Caco-2 (cell line): ENCODE measurements around the gene SYPL1. TPM values are rescaled to one million over a fixed set of nuclear protein-coding genes. Genes with fewer than 3 reads are reported as not detected.

Source experiments
- BruUV-seq: library from RNA; stranded (reverse); fragments of 400-500 nt; replicated peaks from 2 replicates; lab custom pipeline; 2021; lab: Mats Ljungman, UMichigan
- CTCF ChIA-PET: fragments of 300-600 bp; sonication (Branson Sonifier 250); formaldehyde crosslinking; loops from one replicate; lab custom pipeline; 2022; ENCODE audit warnings: antibody characterized with exemption; lab: Charles Lee
- POLR2A ChIA-PET: fragments of 300-600 bp; sonication (Branson Sonifier 250); formaldehyde crosslinking; loops from one replicate; lab custom pipeline; 2022; ENCODE audit warnings: antibody characterized with exemption; lab: Charles Lee
- DNase-seq, 2 experiments: peaks; one replicate each; pipeline versions ENCODE4 v3.0.0 to v3.0.0-alpha.2; 2020 to 2022
- H3K27me3 ChIP-seq: replicated peaks from 2 replicates; pipeline ENCODE4 v1.6.0; 2011; ENCODE audit warnings: low read length; ENCODE audit not compliant: control insufficient read depth, insufficient read depth
- H3K36me3 ChIP-seq: 2 replicates; pipeline ENCODE4 v1.5.1; 2011; ENCODE audit warnings: low read length; ENCODE audit not compliant: control insufficient read depth, insufficient read depth
- H3K4me1 ChIP-seq: fragments of 250-450 bp; sonication (Bioruptor Pico); 2 replicates; pipeline ENCODE4 v1.5.1; 2020; ENCODE audit warnings: mild to moderate bottlenecking
- H3K4me3 ChIP-seq: 2 replicates; pipeline ENCODE4 v1.5.1; 2011; ENCODE audit warnings: low read depth, mild to moderate bottlenecking, control low read depth, low read length
- H3K9me3 ChIP-seq: fragments of 250-450 bp; sonication (Bioruptor Pico); 2 replicates; pipeline ENCODE4 v1.5.1; 2020; ENCODE audit warnings: mild to moderate bottlenecking, moderate library complexity
- H3K27ac Mint-ChIP-seq: one replicate; pipeline ENCODE4 v1.8.0; 2022; ENCODE audit warnings: mixed read lengths; ENCODE audit not compliant: unreplicated experiment
- H3K27me3 Mint-ChIP-seq: one replicate; pipeline ENCODE4 v1.8.0; 2022; ENCODE audit warnings: mixed read lengths; ENCODE audit not compliant: insufficient read depth, unreplicated experiment
- H3K36me3 Mint-ChIP-seq: one replicate; pipeline ENCODE4 v1.8.0; 2022; ENCODE audit warnings: mild to moderate bottlenecking, mixed read lengths; ENCODE audit not compliant: insufficient read depth, unreplicated experiment
- H3K4me1 Mint-ChIP-seq: one replicate; pipeline ENCODE4 v1.8.0; 2022; ENCODE audit warnings: low read depth, mixed read lengths; ENCODE audit not compliant: unreplicated experiment
- H3K4me3 Mint-ChIP-seq: one replicate; pipeline ENCODE4 v1.8.0; 2022; ENCODE audit warnings: mild to moderate bottlenecking, moderate library complexity, mixed read lengths; ENCODE audit not compliant: unreplicated experiment
- H3K9me3 Mint-ChIP-seq: one replicate; pipeline ENCODE4 v1.8.0; 2022; ENCODE audit warnings: mixed read lengths; ENCODE audit not compliant: unreplicated experiment
- CTCF ChIP-seq, 2 experiments: fragments of 200-600 bp in 1 of 2; IDR thresholded peaks; 1 replicate in 1 of 2; 2 replicates in 1 of 2; pipeline versions ENCODE4 v1.5.1 to v1.8.0; 2011 to 2022; ENCODE audit warnings: antibody characterized with exemption in 1 of 2, control low read depth in 1 of 2, inconsistent platforms in 1 of 2, low read depth in 1 of 2, low read length in 1 of 2, mild to moderate bottlenecking in 1 of 2, moderate library complexity in 1 of 2; ENCODE audit not compliant: insufficient read depth in 1 of 2, severe bottlenecking in 1 of 2, unreplicated experiment in 1 of 2
- intact Hi-C: fragments of 100-400 bp; cut with micrococcal nuclease; formaldehyde crosslinking; loops from one replicate; pipeline ENCODE4 v1.10.0; 2022; ENCODE audit not compliant: unreplicated experiment
- total RNA-seq: library from RNA; stranded (reverse); gene quantifications from 2 replicates; pipeline ENCODE4 v1.2.3, GENCODE V29; 2022

Gene SYPL1
- total RNA-seq, 1 experiment from 2014 or later = 81.0 TPM

GRCh38 chr7:106143711-106144337, 31.7 kb upstream of the SYPL1 start:
- Histone ChIP-seq H3K36me3 (no peaks in the 10 kb centered on the region), H3K27me3 (no peaks in the 10 kb centered on the region), H3K9me3 (no peaks in the 10 kb centered on the region), H3K4me3 (no peak overlapping the region), H3K4me1 (no peaks in the 10 kb centered on the region)
- BruUV-seq = no TSS peak
- Mint-ChIP-seq H3K9me3 (no peaks in the 10 kb centered on the region), H3K4me1 (no peaks in the 10 kb centered on the region), H3K27ac (no peak overlapping the region), H3K4me3 (no peak overlapping the region), H3K36me3 (no peaks in the 10 kb centered on the region), H3K27me3 (peaks cover 2% of the 10 kb centered on the region)
- peak; percentile 39 to 41 for DNase-seq
- intact Hi-C loops = no loop called here
- TF ChIP-seq CTCF (IDR thresholded peaks at IDR 0.05; ENCODE audit: insufficient read depth in 1 of 2, low read depth in 1 of 2, low read length in 1 of 2, severe bottlenecking in 1 of 2, unreplicated experiment in 1 of 2) = no peak
- ChIA-PET POLR2A (interaction anchor here (0.6 kb wide), 1 partner anchor 29 kb away, joined by 3 read pairs; no protein-coding TSS in a partner anchor), CTCF (no interaction called here)

- Mint-ChIP-seq H3K36me3 (peaks cover 5% of the 10 kb centered on the region), H3K4me3 (no peak overlapping the region), H3K27me3 (peaks cover 2% of the 10 kb centered on the region), H3K27ac (no peak overlapping the region), H3K4me1 (no peaks in the 10 kb centered on the region), H3K9me3 (no peaks in the 10 kb centered on the region)
- Histone ChIP-seq H3K36me3 (no peaks in the 10 kb centered on the region), H3K9me3 (no peaks in the 10 kb centered on the region), H3K4me3 (no peak overlapping the region), H3K4me1 (no peaks in the 10 kb centered on the region), H3K27me3 (no peaks in the 10 kb centered on the region)
- intact Hi-C loops = no loop called here
- DNase-seq = no peak
- CTCF ChIA-PET = no interaction called here
- no TSS peak for BruUV-seq
- POLR2A ChIA-PET = interaction anchor here (1.1 kb wide), 1 partner anchor 30 kb away, joined by 4 read pairs; the partner anchor contains the start of gene SYPL1
- TF ChIP-seq CTCF (IDR thresholded peaks at IDR 0.05; ENCODE audit: insufficient read depth in 1 of 2, low read depth in 1 of 2, low read length in 1 of 2, severe bottlenecking in 1 of 2, unreplicated experiment in 1 of 2) = no peak
Observed at GRCh38 chr7:106142136-106142535, 30.0 kb upstream of the SYPL1 start.

GRCh38 chr7:106140406-106141173, 28.5 kb upstream of the SYPL1 start:
- ChIA-PET CTCF (no interaction called here), POLR2A (no interaction called here)
- no peak for TF ChIP-seq CTCF (IDR thresholded peaks at IDR 0.05; ENCODE audit: insufficient read depth in 1 of 2, low read depth in 1 of 2, low read length in 1 of 2, severe bottlenecking in 1 of 2, unreplicated experiment in 1 of 2)
- DNase-seq = no peak
- Histone ChIP-seq H3K4me3 (no peak overlapping the region), H3K36me3 (no peaks in the 10 kb centered on the region), H3K9me3 (no peaks in the 10 kb centered on the region), H3K27me3 (no peaks in the 10 kb centered on the region), H3K4me1 (no peaks in the 10 kb centered on the region)
- Mint-ChIP-seq H3K9me3 (no peaks in the 10 kb centered on the region), H3K36me3 (peaks cover 5% of the 10 kb centered on the region), H3K4me1 (no peaks in the 10 kb centered on the region), H3K27me3 (peaks cover 2% of the 10 kb centered on the region), H3K4me3 (no peak overlapping the region), H3K27ac (no peak overlapping the region)
- intact Hi-C loops = no loop called here
- no TSS peak for BruUV-seq
